Body of pancreas (tissue), 4 donors: ENCODE measurements around the gene TNS3.

Experiments used
- POLR2A ChIP-seq, 3 donors: fragments of 450-650 bp; IDR thresholded peaks; one replicate each; pipeline ENCODE4 v1.6.1; 2016; ENCODE audit warnings: antibody characterized with exemption in 3 of 3, mild to moderate bottlenecking in 2 of 3
- TF ChIP-seq, protein P1 (sequence below), 7 experiments: fragments of 450-650 bp in 4 of 7; fragments of 200-600 bp in 3 of 7; sonication (generic) in 3 of 7; IDR thresholded peaks; one replicate each; pipeline ENCODE4 v1.5.1; 2016 to 2019; ENCODE audit warnings: antibody characterized with exemption in 7 of 7

DNA sequence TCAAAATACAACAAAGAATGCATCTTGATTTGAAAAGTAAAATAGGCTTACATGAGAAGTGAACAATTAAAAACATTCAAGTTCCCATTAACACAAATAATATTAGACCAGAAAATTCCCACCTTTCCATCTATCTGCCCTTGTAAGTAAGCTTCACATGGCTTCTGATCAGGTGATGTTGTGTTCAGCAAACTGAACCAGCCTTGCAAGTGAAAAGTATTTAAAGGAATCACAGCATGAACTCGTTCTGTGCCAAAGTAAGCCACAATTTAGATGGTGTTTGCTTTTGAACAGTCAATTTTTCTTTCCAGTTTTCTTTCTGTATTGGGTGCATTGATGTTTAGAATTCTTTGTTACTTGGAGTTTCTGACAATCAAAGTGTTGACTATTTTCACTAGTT is 347.9 kb downstream of the TNS3 start:
- TF ChIP-seq, protein P1, sequence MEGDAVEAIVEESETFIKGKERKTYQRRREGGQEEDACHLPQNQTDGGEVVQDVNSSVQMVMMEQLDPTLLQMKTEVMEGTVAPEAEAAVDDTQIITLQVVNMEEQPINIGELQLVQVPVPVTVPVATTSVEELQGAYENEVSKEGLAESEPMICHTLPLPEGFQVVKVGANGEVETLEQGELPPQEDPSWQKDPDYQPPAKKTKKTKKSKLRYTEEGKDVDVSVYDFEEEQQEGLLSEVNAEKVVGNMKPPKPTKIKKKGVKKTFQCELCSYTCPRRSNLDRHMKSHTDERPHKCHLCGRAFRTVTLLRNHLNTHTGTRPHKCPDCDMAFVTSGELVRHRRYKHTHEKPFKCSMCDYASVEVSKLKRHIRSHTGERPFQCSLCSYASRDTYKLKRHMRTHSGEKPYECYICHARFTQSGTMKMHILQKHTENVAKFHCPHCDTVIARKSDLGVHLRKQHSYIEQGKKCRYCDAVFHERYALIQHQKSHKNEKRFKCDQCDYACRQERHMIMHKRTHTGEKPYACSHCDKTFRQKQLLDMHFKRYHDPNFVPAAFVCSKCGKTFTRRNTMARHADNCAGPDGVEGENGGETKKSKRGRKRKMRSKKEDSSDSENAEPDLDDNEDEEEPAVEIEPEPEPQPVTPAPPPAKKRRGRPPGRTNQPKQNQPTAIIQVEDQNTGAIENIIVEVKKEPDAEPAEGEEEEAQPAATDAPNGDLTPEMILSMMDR (IDR thresholded peaks at IDR 0.05): no peak
- no peak for TF ChIP-seq POLR2A (IDR thresholded peaks at IDR 0.05)
